GM21717 (cell line): ENCODE measurements around the gene RSPRY1.
"Not testable (repeated sequence)": the region's sequence is repeated elsewhere in the genome, so short reads cannot be mapped to it uniquely, and the experiment has no call there.

Experiments
- ATAC-seq: cut with Tn5 transposase; IDR thresholded peaks from one replicate; pipeline ENCODE4 v1.9.1; 2021; ENCODE audit warnings: mild to moderate bottlenecking, moderate library complexity; ENCODE audit not compliant: unreplicated experiment

The RSPRY1 gene

GRCh38 chr16:57185446-57185944, 634 bp upstream of the RSPRY1 start:
- ATAC-seq = peak; percentile 29

- ATAC-seq = peak; percentile 5
These were observed 1.0 kb downstream of the RSPRY1 start for GRCh38 chr16:57186872-57187854.

- ATAC-seq = not testable (repeated sequence)
These were observed 2.0 kb downstream of the RSPRY1 start for GRCh38 chr16:57187902-57188710.

- ATAC-seq = no peak
These were observed 2.5 kb downstream of the RSPRY1 start for GRCh38 chr16:57188711-57189002.

- not testable (repeated sequence) for ATAC-seq
These were observed 3.4 kb downstream of the RSPRY1 start for GRCh38 chr16:57189527-57189926.

DNA sequence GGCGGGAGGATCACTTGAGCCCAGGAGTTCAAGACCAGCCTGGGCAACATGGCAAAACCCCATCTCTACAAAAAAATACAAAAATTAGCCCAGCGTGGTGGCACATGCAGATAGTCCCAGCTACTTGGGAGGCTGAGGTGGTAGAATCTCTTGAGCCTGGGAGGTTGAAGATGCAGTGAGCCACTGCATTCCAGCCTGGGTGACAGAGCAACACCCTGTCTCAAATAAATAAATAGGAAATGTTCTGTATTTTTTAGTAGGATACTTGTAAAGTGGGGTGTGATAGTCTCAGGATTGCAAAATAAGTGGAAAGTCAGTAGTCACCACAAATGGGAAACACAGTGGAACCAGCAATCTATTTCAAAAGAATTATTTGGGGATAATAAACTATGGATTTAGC, 4.0 kb downstream of the RSPRY1 start:
- no peak for ATAC-seq

- ATAC-seq = no peak
These were observed 5.0 kb downstream of the RSPRY1 start for GRCh38 chr16:57191056-57191571.

DNA sequence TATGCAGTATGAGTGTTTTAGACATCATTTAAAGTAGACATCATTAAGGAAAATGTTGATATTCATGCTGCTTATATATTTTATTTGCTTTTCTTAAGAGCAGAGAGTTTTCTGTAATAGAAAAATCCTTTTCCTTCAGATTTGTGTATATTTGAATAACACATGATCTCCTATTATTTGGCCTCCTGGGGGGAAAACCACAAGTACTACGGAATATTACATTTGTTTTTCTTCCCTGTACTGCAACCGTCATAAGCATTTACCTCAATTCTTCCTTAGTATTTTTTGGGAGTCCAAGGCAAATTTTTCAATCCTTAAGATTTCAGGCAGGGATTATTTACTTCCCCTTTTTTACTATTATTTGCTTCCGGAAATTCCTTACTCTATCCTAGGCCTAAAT, 6.0 kb downstream of the RSPRY1 start:
- no peak for ATAC-seq

GRCh38 chr16:57192720-57193486, 6.8 kb downstream of the RSPRY1 start:
- ATAC-seq = no peak

GRCh38 chr16:57194512-57194911, 8.4 kb downstream of the RSPRY1 start:
- ATAC-seq = no peak

- ATAC-seq = no peak
These were observed 10.2 kb downstream of the RSPRY1 start for GRCh38 chr16:57196286-57196685.

- ATAC-seq = no peak
These were observed 10.6 kb downstream of the RSPRY1 start for GRCh38 chr16:57196753-57197152.

DNA sequence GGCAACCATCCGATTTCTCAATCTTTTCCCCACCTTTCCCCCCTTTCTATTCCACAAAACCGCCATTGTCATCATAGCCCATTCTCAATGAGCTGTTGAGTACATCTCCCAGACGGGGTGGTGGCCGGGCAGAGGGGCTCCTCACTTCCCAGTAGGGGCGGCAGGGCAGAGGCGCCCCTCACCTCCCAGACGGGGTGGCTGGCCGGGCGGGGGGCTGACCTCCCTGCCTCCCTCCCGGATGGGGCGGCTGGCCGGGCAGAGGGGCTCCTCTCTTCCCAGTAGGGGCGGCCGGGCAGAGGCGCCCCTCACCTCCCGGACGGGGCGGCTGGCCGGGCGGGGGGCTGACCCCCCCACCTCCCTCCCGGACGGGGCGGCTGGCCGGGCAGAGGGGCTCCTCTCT, 14.2 kb downstream of the RSPRY1 start:
- not testable (repeated sequence) for ATAC-seq

DNA sequence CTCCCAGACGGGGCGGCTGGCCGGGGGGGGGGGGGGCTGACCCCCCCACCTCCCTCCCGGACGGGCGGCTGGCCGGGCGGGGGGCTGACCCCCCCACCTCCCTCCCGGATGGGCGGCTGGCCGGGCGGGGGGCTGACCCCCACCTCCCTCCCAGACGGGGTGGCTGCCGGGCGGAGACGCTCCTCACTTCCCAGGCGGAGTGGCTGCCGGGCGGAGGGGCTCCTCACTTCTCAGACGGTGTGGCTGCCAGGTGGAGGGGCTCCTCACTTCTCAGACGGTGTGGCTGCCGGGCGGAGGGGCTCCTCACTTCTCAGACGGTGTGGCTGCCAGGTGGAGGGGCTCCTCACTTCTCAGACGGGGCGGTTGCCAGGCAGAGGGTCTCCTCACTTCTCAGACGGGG, 14.8 kb downstream of the RSPRY1 start:
- ATAC-seq = not testable (repeated sequence)

DNA sequence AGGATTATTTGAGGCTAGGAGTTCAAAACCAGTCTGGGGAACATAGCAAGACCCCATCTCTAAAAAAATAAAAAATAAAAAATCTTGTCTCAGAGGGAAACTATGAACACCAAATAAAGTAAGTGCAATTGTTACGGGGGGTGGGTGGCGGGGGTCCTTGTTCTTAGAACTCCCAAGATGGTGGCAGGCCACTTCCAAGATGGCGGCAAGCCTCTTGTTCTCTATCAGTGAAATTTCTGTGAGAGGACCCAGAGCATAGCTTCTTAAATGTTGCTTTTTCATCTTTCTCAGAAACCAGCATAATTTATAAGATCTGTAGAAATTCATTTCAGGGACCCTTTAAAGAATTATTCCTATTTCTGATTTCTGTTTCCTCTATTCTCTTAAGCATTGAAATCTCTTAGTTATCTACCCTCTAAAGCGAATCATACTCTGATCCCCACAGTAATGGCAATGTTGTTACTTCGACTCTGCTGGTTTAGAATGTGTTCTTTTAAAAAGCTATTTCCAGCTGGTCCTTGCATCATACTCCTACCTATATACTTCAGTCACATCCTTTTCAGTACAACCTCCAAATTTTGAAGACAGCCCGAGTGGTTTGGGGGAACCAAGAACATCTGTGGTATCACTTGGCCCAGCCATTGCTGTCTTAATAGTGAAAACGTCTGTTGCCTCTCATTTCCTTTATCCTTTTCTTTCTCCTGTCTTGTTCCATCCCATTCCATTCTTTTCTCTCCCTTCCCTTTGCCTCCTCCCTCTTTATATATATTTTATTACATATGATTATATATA, 16.2 kb downstream of the RSPRY1 start:
- ATAC-seq = no peak

GRCh38 chr16:57203451-57203850, 17.3 kb downstream of the RSPRY1 start:
- no peak for ATAC-seq

DNA sequence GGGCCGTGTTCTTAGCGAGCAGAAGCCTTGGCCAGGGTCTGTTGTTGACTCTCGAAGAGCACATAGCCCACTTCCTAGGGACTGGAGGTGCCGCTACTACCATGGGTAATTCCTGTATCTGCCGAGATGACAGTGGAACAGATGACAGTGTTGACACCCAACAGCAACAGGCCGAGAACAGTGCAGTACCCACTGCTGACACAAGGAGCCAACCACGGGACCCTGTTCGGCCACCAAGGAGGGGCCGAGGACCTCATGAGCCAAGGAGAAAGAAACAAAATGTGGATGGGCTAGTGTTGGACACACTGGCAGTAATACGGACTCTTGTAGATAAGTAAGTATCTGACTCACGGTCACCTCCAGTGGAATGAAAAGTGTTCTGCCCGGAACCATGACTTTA, 18.5 kb downstream of the RSPRY1 start:
- no peak for ATAC-seq

GRCh38 chr16:57208926-57209325, 22.8 kb downstream of the RSPRY1 start:
- no peak for ATAC-seq

DNA sequence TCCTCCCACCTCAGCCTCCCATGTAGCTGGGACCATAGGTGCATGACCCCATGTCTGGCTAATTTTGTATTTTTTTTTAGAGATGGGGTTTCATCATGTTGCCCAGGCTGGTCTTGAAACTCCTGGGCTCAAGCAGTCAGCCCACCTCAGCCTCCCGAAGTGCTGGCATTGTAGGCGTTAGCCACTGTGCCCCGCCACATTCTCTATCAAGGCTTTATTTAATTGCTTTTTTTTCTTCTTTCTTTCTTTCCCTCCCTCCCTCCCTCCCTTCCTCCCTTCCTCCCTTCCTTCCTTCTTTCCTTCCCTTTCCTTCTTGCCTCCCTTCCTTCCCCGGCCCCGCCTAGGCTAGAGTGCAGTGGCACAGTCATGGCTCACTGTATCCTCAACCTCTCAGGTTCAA, 23.7 kb downstream of the RSPRY1 start:
- ATAC-seq = no peak

- ATAC-seq = no peak
These were observed 27.3 kb downstream of the RSPRY1 start for GRCh38 chr16:57213462-57213861.
